ENCODE measurements around the gene DAB2IP.

- no peak for TF ChIP-seq EZH2 (IDR thresholded peaks at IDR 0.05; ENCODE audit: borderline replicate concordance, insufficient read depth, low read length, poor library complexity, severe bottlenecking)
- TF ChIP-seq CTCF (IDR thresholded peaks at IDR 0.05; ENCODE audit: poor library complexity, severe bottlenecking), result no peak
- no peak for TF ChIP-seq REST (IDR thresholded peaks at IDR 0.05; ENCODE audit: borderline replicate concordance)
These were observed 166.0 kb downstream of the DAB2IP start for GRCh38 chr9:121817476-121817875.

All from neural cell (in vitro differentiated cells).